HG03175 (cell line): ENCODE results near the gene MBNL1.
"Not testable (repeated sequence)": the region's sequence is repeated elsewhere in the genome, so short reads cannot be mapped to it uniquely, and the experiment has no call there.

Experiments
- ATAC-seq: cut with Tn5 transposase; IDR thresholded peaks from one replicate; pipeline ENCODE4 v1.9.1; 2021; ENCODE audit warnings: mild to moderate bottlenecking, moderate library complexity; ENCODE audit not compliant: unreplicated experiment

The MBNL1 gene

GRCh38 chr3:152316318-152316717 is 47.6 kb downstream of the MBNL1 start:
- no peak for ATAC-seq

DNA sequence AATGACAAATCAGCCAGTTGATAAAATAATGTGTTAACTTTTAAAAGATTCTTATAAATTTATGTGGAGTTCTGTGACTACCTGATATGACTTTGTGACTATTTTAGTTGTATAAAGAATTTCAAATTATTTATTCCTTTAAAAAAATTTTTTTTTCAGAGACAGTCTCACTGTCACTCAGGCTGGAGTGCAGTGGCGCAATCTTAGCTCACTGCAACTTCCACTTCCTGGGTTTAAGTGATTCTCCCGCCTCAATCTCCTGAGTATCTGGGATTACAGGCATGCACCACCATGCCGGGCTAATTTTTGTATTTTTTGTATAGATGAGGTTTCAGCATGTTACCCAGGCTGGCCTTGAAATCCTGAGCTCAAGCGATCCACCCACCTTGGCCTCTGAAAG is 48.5 kb downstream of the MBNL1 start:
- ATAC-seq, result no peak

- ATAC-seq, result no peak
These were observed 49.2 kb downstream of the MBNL1 start for GRCh38 chr3:152317956-152318355.

DNA sequence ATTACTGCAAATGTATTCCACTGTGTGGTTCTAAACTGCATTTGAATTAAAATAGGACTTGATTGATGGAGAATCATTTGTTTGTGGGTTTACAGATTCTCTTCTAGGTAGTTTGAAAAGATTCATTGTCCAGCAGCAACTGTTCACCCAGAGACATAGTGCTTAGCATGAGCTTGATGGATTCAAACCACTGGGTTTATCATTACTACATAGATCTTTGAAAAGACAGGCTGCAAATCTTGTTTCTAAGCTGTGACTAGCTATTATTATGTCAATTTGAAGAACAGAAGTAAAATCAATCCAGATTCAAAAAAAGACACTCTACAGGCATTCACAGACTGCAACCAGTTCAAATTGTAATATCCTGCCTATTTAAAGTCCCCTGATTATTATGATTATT is 49.8 kb downstream of the MBNL1 start:
- ATAC-seq, result no peak

DNA sequence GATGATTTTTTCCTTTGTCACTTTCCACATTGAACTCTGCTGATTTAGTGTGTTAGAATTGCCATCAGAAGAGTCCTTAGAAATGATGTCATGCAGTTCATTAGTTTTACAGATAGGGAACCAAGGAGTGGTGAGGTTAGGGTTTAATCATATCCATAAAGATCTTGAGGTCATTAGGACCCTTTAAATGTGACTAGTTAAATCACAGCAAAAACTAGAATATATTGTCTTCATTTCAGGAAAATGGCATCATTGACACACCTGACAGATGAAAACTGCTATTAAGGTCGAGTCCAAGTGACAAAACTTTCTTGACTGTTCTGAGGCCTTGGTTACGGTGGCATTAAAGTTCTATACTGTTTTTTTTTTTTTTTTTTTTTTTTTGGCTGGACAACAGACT is 50.5 kb downstream of the MBNL1 start:
- no peak for ATAC-seq

- ATAC-seq, result no peak
These were observed 51.3 kb downstream of the MBNL1 start for GRCh38 chr3:152319831-152320617.

- no peak for ATAC-seq
These were observed 52.6 kb downstream of the MBNL1 start for GRCh38 chr3:152321200-152321954.

DNA sequence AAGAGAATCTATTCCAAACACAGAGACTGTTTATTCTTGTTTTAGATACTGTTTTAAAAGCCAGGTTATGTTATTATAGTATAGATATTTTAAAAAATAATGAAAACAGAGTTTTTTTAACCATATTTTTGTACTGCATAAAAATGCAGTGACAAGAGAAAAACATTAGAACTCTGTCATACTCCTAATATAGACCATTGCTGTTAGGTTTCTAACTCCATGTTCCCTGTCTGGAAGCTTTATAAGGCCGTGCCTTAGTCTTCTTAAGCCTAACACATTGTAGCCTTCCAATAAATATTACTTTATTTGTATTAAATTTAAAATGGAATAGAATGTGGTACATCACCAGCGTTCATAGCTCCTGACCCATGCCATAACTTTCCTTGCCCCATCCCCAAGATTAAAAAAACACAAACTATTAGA is 53.2 kb downstream of the MBNL1 start:
- no peak for ATAC-seq

- ATAC-seq, result peak; percentile 69
These were observed 54.0 kb downstream of the MBNL1 start for GRCh38 chr3:152322756-152323155.

DNA sequence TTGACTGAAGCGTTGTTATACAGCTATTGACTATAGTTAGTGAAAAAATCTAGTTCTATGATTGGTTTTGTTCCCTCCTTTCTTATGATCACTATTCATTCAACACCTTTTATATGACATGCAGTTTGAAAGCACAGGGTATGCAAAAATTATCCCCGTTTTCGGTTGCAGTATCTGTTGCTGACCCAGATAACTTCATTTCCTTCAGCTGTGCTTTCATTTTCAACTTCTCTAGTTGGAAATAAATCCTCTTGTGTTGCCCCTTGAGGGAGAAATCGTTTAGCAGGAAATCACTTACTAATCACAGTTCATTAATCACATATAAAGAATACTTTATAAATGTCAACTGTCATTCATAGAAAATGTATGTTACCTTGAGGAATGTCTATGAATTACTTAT is 55.1 kb downstream of the MBNL1 start:
- ATAC-seq, result peak; percentile 85

- ATAC-seq, result no peak
These were observed 56.4 kb downstream of the MBNL1 start for GRCh38 chr3:152325136-152325535.

GRCh38 chr3:152327203-152327602 is 58.5 kb downstream of the MBNL1 start:
- ATAC-seq, result no peak

DNA sequence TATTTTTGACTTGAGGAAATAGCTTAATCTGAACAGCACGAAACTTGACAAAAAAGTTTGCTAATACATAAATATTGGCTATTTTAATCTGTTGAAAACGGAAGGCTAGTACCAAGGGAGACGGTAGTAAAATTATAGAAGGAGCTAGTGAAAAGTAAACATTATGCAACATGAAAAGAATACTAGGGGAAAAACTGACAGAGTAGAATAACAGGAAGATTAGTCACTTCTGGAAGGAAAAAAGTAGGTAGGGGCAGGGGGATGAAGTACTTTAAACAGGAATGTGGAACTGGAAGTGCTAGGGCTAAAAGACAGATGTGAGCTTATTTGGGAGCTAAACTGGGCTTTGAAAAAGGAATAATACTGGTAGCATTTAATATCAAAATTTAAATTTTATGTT is 60.1 kb downstream of the MBNL1 start:
- no peak for ATAC-seq

DNA sequence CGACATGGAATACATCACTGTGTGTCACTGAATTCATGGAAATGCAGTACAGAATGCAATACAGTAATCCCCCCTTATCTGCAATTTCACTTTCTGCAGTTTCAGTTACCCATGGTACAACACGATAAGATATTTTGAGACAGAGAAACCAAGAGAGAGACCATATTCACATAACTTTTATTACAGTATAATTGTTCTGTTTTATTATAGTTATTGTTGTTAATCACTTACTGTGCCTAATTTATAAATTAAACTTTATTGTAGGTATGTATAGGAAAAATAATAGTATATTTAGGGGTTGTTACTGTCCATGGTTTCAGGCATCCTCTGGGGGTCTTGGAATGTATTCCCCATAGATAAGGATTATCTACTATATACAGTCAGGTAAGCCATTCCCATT is 61.8 kb downstream of the MBNL1 start:
- no peak for ATAC-seq

DNA sequence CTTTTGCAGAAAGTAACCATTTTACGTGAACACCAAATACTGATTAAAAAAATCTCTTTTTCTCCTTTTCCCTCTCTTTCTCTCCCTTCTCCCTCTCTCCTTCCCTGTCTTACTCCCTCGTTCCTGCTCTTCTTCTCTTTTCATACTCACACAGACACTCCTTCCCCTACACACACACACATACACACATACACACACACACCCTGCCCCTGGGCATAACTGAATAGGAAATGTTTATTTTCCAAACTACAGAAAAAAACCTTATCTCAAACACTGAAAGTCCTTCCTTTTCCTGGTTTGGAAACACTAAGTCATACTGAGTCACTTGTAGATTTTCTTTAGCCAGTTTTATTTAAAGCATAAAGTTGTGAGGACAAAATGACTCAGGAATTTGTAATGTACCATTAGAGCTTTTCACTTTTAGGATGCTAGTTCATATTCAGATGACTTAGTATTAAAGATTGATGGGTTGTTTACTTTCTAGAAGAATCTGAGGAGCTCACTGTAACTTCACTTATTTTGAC is 62.4 kb downstream of the MBNL1 start:
- ATAC-seq, result no peak

- no peak for ATAC-seq
These were observed 63.3 kb downstream of the MBNL1 start for GRCh38 chr3:152331998-152332397.

- no peak for ATAC-seq
These were observed 65.2 kb downstream of the MBNL1 start for GRCh38 chr3:152333928-152334327.

DNA sequence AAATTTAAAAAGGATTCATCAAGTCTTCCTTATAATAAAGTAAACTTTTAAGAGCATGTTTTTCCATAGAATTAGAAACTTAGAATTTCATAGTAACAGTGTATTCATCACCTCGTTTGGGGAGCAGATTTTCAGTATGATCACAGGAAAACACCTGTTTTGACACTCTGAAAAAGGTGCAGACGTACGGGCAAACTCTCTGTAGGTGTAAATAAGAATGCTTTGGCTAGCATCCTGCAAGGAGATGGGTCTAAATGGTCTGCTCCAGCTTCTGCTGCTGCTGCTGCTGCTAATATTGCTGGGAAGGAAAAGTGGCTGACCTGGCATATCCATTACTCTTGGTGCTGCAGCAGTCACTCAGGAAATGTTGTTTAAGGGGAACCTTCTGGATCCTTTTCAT is 66.0 kb downstream of the MBNL1 start:
- no peak for ATAC-seq

GRCh38 chr3:152335273-152335672 is 66.5 kb downstream of the MBNL1 start:
- ATAC-seq, result no peak

DNA sequence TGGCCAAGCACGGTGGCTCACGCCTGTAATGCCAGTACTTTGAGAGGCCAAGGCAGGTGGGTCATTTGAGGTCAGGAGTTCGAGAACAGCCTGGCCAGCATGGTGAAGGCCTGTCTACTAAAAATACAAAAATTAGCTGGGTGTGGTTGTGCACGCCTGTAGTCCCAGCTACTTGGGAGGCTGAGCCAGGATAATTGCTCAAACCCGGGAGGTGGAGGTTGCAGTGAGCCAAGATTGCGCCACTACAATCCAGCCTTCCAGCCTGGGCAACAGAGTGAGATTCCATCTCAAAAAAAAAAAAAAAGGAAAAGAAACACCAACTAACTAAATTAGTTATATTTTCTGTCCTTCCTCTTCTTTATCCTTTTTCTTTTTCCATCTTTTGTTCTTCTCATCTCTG is 68.6 kb downstream of the MBNL1 start:
- not testable (repeated sequence) for ATAC-seq

DNA sequence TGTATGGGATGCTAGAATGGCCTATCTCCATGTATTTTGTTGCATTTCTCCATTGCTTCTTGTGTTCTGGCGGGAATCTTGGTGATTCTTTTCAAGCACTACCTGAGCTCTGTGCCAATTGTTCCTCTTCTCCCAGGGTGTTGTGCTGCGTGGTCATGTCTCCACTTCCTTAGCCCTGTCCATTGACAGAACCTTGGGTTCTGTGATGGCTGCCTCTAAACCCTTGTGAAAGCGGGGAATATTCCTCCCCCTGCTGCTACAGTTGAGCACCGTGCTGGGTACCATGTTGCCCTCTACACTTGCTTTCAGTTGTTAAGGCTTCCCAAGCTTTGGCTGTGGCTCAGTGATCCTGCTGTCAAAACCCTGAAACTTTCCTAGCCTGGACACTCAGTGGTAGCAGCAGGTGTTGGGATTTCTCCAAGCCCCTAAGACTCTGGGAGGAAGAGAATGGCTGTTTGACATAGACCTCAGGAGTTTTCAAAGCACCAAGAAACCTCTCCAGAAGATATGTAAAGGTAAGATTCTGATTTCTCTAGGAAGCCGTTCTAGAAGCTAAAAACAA is 69.5 kb downstream of the MBNL1 start:
- ATAC-seq, result no peak
